HCT116 (cell line): ENCODE results near the gene AKAP13. TPM values are rescaled to one million over a fixed set of nuclear protein-coding genes. Genes with fewer than 3 reads are reported as not detected.

ENCODE experiments used
- ATAC-seq: fragments of 200-7000 bp; cut with Tn5 transposase; 2 replicates; pipeline ENCODE4 v1.9.1; 2020; ENCODE audit warnings: mild to moderate bottlenecking, moderate library complexity
- BruUV-seq: library from RNA; stranded (reverse); fragments of 400-500 nt; replicated peaks from 2 replicates; lab custom pipeline; 2021; lab: Mats Ljungman, UMichigan
- CTCF ChIA-PET: fragments of 300-600 bp; sonication (Branson Sonifier 250); formaldehyde crosslinking; loops from one replicate; lab custom pipeline; 2021; ENCODE audit warnings: antibody characterized with exemption; lab: Charles Lee
- POLR2A ChIA-PET: fragments of 300-600, 350-600 bp; sonication (Branson Sonifier 250); formaldehyde crosslinking; loops from one replicate; lab custom pipeline; 2021; ENCODE audit warnings: antibody characterized with exemption; lab: Charles Lee
- RAD21 ChIA-PET, 2 experiments: fragments of 300-600 bp; sonication (Branson Sonifier 250); formaldehyde crosslinking; loops; one replicate each; lab custom pipeline; 2023; ENCODE audit warnings: low total read pairs in 2 of 2; ENCODE audit not compliant: uncharacterized antibody in 2 of 2, unreplicated experiment in 2 of 2, low non-redundant PET in 1 of 2; lab: Charles Lee
- DNase-seq: peaks from one replicate; pipeline ENCODE4 v3.0.0-alpha.2; 2010; ENCODE audit warnings: low read depth, low spot score
- H2AFZ ChIP-seq: fragments of 200-600 bp; shearing (Covaris generic), sonication (generic); 2 replicates; pipeline ENCODE4 v1.6.1; 2017; ENCODE audit warnings: low read depth, mixed run types, mixed read lengths, antibody characterized with exemption, low read length; ENCODE audit not compliant: poor library complexity, severe bottlenecking
- H3K27ac ChIP-seq: 2 replicates; pipeline ENCODE4 v1.5.1; 2012; ENCODE audit warnings: low read depth, low read length
- H3K27me3 ChIP-seq: fragments of 200-600 bp; sonication (generic); 2 replicates; pipeline ENCODE4 v1.6.1; 2016; ENCODE audit warnings: mixed run types, low read length, mixed read lengths; ENCODE audit not compliant: insufficient read depth
- H3K36me3 ChIP-seq, 2 experiments: fragments of 200-500 bp in 1 of 2; fragments of 200-600 bp in 1 of 2; sonication (Bioruptor generic) in 1 of 2; sonication (generic) in 1 of 2; 2 replicates each; pipeline versions ENCODE4 v1.5.1 to v1.6.1; 2014 to 2016; ENCODE audit warnings: low read length in 2 of 2, inconsistent platforms in 1 of 2, mixed read lengths in 1 of 2, mixed run types in 1 of 2; ENCODE audit not compliant: insufficient read depth in 2 of 2, control insufficient read depth in 1 of 2
- H3K4me1 ChIP-seq, 2 experiments: fragments of 200-600 bp in 1 of 2; sonication (generic) in 1 of 2; 2 replicates each; pipeline versions ENCODE4 v1.5.1 to v1.6.1; 2012 to 2017; ENCODE audit warnings: low read length in 2 of 2, inconsistent platforms in 1 of 2, mild to moderate bottlenecking in 1 of 2, mixed read lengths in 1 of 2, mixed run types in 1 of 2, moderate library complexity in 1 of 2; ENCODE audit not compliant: insufficient read depth in 2 of 2, control insufficient read depth in 1 of 2
- H3K4me2 ChIP-seq: fragments of 200-600 bp; sonication (generic); 2 replicates; pipeline ENCODE4 v1.6.1; 2017; ENCODE audit warnings: mixed run types, low read length, mixed read lengths
- H3K4me3 ChIP-seq, 2 experiments: fragments of 200-600 bp in 1 of 2; sonication (generic) in 1 of 2; replicated peaks in 1 of 2; 2 replicates each; pipeline ENCODE4 v1.5.1; 2011 to 2016; ENCODE audit warnings: low read length in 2 of 2, control low read depth in 1 of 2, low read depth in 1 of 2, mild to moderate bottlenecking in 1 of 2, mixed read lengths in 1 of 2, mixed run types in 1 of 2
- H3K79me2 ChIP-seq: fragments of 200-600 bp; sonication (generic); 2 replicates; pipeline ENCODE4 v1.6.1; 2017; ENCODE audit warnings: mild to moderate bottlenecking, mixed run types, low read length, moderate library complexity, mixed read lengths; ENCODE audit not compliant: insufficient read depth
- H3K9ac ChIP-seq: fragments of 200-600 bp; sonication (generic); 2 replicates; pipeline ENCODE4 v1.6.1; 2016; ENCODE audit warnings: low read length, mixed read lengths
- H3K9me2 ChIP-seq: fragments of 200-600 bp; sonication (generic), shearing (Covaris generic); 2 replicates; pipeline ENCODE4 v1.6.1; 2017; ENCODE audit warnings: mixed run types, mild to moderate bottlenecking, moderate library complexity; ENCODE audit not compliant: insufficient read depth
- H3K9me3 ChIP-seq, 2 experiments: fragments of 200-500 bp in 1 of 2; fragments of 200-600 bp in 1 of 2; sonication (Bioruptor generic) in 1 of 2; sonication (generic) in 1 of 2; 2 replicates each; pipeline ENCODE4 v1.6.1; 2014 to 2017; ENCODE audit warnings: low read length in 2 of 2, mixed read lengths in 2 of 2, inconsistent platforms in 1 of 2, low read depth in 1 of 2, mild to moderate bottlenecking in 1 of 2, mixed run types in 1 of 2, moderate library complexity in 1 of 2; ENCODE audit not compliant: control insufficient read depth in 1 of 2, insufficient read depth in 1 of 2
- H4K20me1 ChIP-seq: fragments of 200-600 bp; sonication (generic), shearing (Covaris generic); 2 replicates; pipeline ENCODE4 v1.6.1; 2017; ENCODE audit warnings: mixed run types, mild to moderate bottlenecking, moderate library complexity; ENCODE audit not compliant: insufficient read depth
- CBX3 ChIP-seq: IDR thresholded peaks from 2 replicates; pipeline ENCODE4 v1.6.1; 2012; ENCODE audit warnings: low read depth
- CEBPB ChIP-seq: IDR thresholded peaks from 2 replicates; pipeline ENCODE4 v1.6.1; 2012; ENCODE audit warnings: low read depth
- EGR1 ChIP-seq: IDR thresholded peaks from 2 replicates; pipeline ENCODE4 v1.6.1; 2012; ENCODE audit warnings: low read depth
- RAD21 ChIP-seq: IDR thresholded peaks from 2 replicates; pipeline ENCODE4 v1.6.1; 2012; ENCODE audit warnings: low read depth, mild to moderate bottlenecking
- REST ChIP-seq: IDR thresholded peaks from 2 replicates; pipeline ENCODE4 v1.6.1; 2012; ENCODE audit warnings: low read depth
- YY1 ChIP-seq: IDR thresholded peaks from 2 replicates; pipeline ENCODE4 v1.6.1; 2011; ENCODE audit warnings: low read length, low read depth, moderate library complexity, mild to moderate bottlenecking; ENCODE audit not compliant: insufficient replicate concordance; ENCODE audit errors: extremely low read depth
- ZNF274 ChIP-seq: fragments of 200-500 bp; sonication (Bioruptor generic); IDR thresholded peaks from 2 replicates; pipeline ENCODE4 v1.6.1; 2014; ENCODE audit warnings: mild to moderate bottlenecking, low read depth, low read length, inconsistent platforms
- intact Hi-C: fragments of 100-400 bp; cut with micrococcal nuclease; formaldehyde crosslinking; loops from 2 replicates; pipeline ENCODE4 v1.10.0; 2022
- total RNA-seq: library from RNA; stranded (reverse); gene quantifications from one replicate; pipeline ENCODE4 v1.2.1, GENCODE V29; 2021; ENCODE audit not compliant: unreplicated experiment

The AKAP13 gene
- total RNA-seq, 1 experiment from 2014 or later: 43.1 TPM

GRCh38 chr15:85754989-85755388 is 374.6 kb downstream of the AKAP13 start:
- H3K9me3 ChIP-seq: no peaks in the 10 kb centered on the region
- ChIA-PET CTCF (interaction anchor here (0.6 kb wide), 1 partner anchor 20 kb away, joined by 4 read pairs; no protein-coding TSS in a partner anchor), POLR2A (no interaction called here), RAD21 (no interaction called here)
- no peak overlapping the region for H3K4me2 ChIP-seq
- H3K79me2 ChIP-seq: no peaks in the 10 kb centered on the region
- H3K27ac ChIP-seq: no peak overlapping the region
- H3K4me1 ChIP-seq: no peaks in the 10 kb centered on the region
- BruUV-seq: no TSS peak
- DNase-seq (no peak), ATAC-seq (no peak)
- H3K27me3 ChIP-seq: no peaks in the 10 kb centered on the region
- intact Hi-C loops: no loop called here
- H3K9me2 ChIP-seq: no peaks in the 10 kb centered on the region
- H3K36me3 ChIP-seq: no peaks in the 10 kb centered on the region; a peak in 1 of 4 replicates
- H3K9ac ChIP-seq: no peak overlapping the region
- H2AFZ ChIP-seq: no peak overlapping the region
- H4K20me1 ChIP-seq: no peaks in the 10 kb centered on the region
- no peak overlapping the region for H3K4me3 ChIP-seq
- TF ChIP-seq CEBPB (no peak), CBX3 (no peak), ZNF274 (no peak), RAD21 (no peak), REST (no peak), EGR1 (no peak), YY1 (no peak)
